Panc1 (cell line): ENCODE data around the gene TNIP1.

ENCODE experiments used
- CTCF ChIP-seq: fragments of 450-650 bp; IDR thresholded peaks from 2 replicates; pipeline ENCODE4 v1.5.1; 2017; ENCODE audit warnings: mild to moderate bottlenecking
- POLR2AphosphoS5 ChIP-seq: IDR thresholded peaks from 2 replicates; pipeline ENCODE4 v1.6.1; 2012; ENCODE audit warnings: mild to moderate bottlenecking, low read depth, low read length, moderate library complexity
- REST ChIP-seq, 2 experiments: IDR thresholded peaks; 2 replicates each; pipeline ENCODE4 v1.6.1; 2011 to 2012; ENCODE audit warnings: low read depth in 2 of 2, control low read depth in 1 of 2, low read length in 1 of 2, mild to moderate bottlenecking in 1 of 2, moderate library complexity in 1 of 2; ENCODE audit not compliant: insufficient read depth in 1 of 2
- SIN3A ChIP-seq: IDR thresholded peaks from 2 replicates; pipeline ENCODE4 v1.6.1; 2012; ENCODE audit warnings: low read depth, mild to moderate bottlenecking, low read length, moderate library complexity, borderline replicate concordance; ENCODE audit not compliant: insufficient read depth

- TF ChIP-seq SIN3A (no peak), CTCF (no peak), REST (IDR thresholded peaks at IDR 0.05; ENCODE audit: insufficient read depth in 1 of 2, low read depth in 2 of 2, low read length in 1 of 2) (no peak), POLR2AphosphoS5 (no peak)
These were observed 68.0 kb downstream of the TNIP1 start for GRCh38 chr5:151012862-151013261.
